Rectal smooth muscle tissue (tissue), 1 donor: ENCODE data around the gene NDUFB4.

Experiments
- H3K27ac ChIP-seq: one replicate; pipeline ENCODE4 v1.7.0; 2013; ENCODE audit warnings: low read depth, low read length, inconsistent platforms
- H3K27me3 ChIP-seq: one replicate; pipeline ENCODE4 v1.7.0; 2013; ENCODE audit warnings: low read length; ENCODE audit not compliant: control insufficient read depth, insufficient read depth
- H3K36me3 ChIP-seq: one replicate; pipeline ENCODE4 v1.7.0; 2013; ENCODE audit warnings: low read length; ENCODE audit not compliant: control insufficient read depth, insufficient read depth
- H3K4me1 ChIP-seq: one replicate; pipeline ENCODE4 v1.7.0; 2013; ENCODE audit warnings: low read length; ENCODE audit not compliant: control insufficient read depth, insufficient read depth
- H3K4me3 ChIP-seq: one replicate; pipeline ENCODE4 v1.7.0; 2013; ENCODE audit warnings: low read length
- H3K9ac ChIP-seq: one replicate; pipeline ENCODE4 v1.7.0; 2013; ENCODE audit warnings: low read length

The NDUFB4 gene

DNA sequence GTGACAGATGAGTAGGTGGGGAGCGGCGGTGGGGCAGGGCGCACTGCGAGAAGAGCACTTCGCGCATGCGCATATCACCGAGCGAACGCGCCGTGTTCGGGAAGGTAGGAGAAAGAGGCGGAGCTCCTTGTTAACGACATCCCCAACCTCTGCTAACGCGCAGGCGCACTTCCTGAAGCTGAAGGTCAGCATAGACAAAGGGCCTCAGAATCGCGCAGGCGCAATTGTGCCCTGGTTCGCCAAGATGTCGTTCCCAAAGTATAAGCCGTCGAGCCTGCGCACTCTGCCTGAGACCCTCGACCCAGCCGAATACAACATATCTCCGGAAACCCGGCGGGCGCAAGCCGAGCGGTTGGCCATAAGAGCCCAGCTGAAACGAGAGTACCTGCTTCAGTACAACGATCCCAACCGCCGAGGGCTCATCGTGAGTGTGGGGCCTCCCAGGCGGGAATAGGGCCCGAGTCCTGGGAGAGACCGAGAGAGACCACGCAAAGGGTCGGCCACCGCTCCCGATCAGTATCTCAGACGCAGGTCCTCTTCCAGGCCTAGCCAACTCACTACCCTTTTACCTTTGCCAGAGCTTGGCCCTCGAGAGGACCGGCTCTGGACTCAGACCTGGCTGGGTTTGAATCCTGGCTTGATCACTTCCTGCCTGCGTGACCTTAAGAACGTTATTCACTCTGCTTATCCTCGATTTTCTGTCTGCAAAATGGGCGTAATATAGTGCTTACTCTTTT lies at the start of gene NDUFB4:
Gene NDUFB4 (plus strand): TSS at position 221 of the 737 bp plus-strand sequence. CDS start 24 bp downstream, at position 245.
- Histone ChIP-seq H3K9ac (peak within 1 kb of the TSS; percentile 86), H3K4me1 (peaks cover 12% of the 10 kb centered on the region), H3K4me3 (peak within 1 kb of the TSS; percentile 86), H3K27me3 (no peaks in the 10 kb centered on the region), H3K27ac (peak within 1 kb of the TSS; percentile 89), H3K36me3 (peaks cover 7% of the 10 kb centered on the region)

DNA sequence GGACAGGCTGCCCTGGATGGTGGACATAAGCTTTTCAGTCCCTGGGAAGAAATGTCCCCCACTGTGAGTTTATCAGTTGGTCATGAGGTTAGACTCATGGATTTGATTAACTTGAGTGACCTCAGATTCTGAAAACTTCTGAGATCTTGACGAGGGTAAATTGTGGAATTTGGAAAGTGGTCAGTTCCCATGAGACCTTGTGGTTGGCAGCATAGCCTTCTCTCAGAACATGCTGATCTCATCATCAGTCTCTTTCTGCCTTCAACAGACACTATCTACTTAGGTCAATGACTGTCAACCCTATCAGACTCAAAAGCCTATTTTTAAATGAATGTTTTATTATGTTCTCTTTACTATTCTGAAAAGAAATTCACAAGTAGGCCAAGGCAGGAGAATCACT lies 45.6 kb upstream of the NDUFB4 start:
- Histone ChIP-seq H3K27ac (no peak overlapping the region), H3K9ac (no peak overlapping the region), H3K27me3 (no peaks in the 10 kb centered on the region), H3K4me1 (peaks cover 14% of the 10 kb centered on the region), H3K4me3 (no peak overlapping the region), H3K36me3 (no peaks in the 10 kb centered on the region)

- Histone ChIP-seq H3K9ac (no peak overlapping the region), H3K4me3 (no peak overlapping the region), H3K36me3 (no peaks in the 10 kb centered on the region), H3K27ac (peak overlapping the region; percentile 10), H3K27me3 (no peaks in the 10 kb centered on the region), H3K4me1 (peaks cover 14% of the 10 kb centered on the region)
Observed at GRCh38 chr3:120552184-120553172, 43.7 kb upstream of the NDUFB4 start.

DNA sequence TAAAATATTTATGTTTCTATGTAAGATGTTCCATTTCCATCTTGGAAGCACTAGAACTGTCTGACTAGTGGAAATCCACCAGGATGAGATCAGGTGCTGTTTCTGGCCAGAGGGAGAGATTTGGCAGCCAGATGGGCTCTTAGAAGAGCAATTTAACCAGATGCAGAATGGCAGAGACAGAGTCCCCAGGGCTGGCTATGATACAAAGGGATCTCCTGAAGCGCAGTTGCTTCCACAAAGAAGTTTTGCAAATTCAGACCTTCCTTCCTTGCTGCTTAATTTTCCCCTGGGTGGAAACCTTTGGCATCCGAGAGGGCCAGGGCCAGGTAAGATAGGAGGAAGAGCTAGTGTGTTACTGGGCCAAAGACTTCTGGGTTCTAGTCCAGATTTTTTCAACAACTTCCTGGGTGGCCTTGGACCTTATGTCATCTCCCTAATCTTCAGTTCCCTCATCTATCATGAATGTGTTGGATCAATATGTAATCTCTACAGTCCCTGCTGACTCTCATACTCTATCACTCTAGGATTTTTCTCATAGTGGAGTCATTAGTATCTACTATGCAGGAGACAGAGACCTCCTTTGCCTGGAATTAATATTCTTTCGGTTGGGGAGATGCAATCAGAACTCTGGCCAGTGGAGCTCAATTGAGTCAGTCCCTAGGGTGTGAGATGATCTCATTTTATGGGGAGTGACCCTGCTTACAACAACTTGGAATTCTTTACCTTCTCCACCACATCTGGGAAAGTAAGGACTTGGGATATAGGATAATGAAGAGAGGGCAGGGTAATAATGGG lies 41.1 kb upstream of the NDUFB4 start:
- Histone ChIP-seq H3K4me1 (peaks cover 21% of the 10 kb centered on the region), H3K27me3 (no peaks in the 10 kb centered on the region), H3K36me3 (no peaks in the 10 kb centered on the region), H3K4me3 (no peak overlapping the region), H3K9ac (no peak overlapping the region), H3K27ac (peak overlapping the region; percentile 65)

DNA sequence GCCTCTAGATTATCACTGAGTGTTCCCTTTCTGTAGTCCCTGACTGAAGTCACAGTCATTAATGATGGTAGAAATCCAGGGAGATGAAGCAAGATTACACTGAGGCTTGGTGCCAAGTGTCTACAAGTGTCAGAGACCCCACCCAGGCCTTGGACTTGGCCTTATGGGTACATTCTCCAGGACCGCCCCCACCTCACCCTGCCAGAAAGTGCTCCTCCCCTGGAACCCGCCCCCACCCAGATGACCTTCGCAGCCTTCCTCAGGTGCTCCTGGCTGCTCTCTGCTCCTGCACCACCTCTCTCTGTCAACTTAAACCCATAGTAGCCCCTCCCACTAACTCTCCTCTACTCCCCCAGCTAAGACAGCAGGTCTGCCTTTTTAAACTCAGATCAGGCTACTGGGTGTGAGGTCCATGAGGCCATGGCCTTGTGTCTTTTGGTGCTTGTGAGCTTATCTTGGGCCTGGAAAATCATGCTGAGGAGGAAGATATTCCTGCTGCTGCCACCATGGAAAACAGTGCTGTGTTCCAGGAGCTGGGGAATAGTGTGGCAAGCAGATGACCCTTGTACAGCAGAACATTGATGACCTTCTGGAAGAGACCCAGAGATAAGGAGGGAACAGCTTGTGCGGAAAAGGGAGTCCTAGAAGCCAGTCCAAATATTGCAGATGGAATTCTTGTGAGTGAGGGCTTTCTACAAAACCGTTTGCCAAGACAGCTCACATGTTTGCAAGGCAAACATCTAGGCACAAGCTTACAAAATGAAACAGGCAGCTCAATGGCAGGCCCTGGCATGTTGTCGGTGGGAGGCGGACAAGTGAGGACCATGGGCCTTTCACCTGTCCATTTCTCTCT lies 40.3 kb upstream of the NDUFB4 start:
- Histone ChIP-seq H3K27ac (peak overlapping the region; percentile 65), H3K9ac (no peak overlapping the region), H3K4me3 (no peak overlapping the region), H3K4me1 (peaks cover 21% of the 10 kb centered on the region), H3K36me3 (no peaks in the 10 kb centered on the region), H3K27me3 (no peaks in the 10 kb centered on the region)

GRCh38 chr3:120557115-120557514 lies 39.0 kb upstream of the NDUFB4 start:
- no peak overlapping the region for H3K27ac ChIP-seq

DNA sequence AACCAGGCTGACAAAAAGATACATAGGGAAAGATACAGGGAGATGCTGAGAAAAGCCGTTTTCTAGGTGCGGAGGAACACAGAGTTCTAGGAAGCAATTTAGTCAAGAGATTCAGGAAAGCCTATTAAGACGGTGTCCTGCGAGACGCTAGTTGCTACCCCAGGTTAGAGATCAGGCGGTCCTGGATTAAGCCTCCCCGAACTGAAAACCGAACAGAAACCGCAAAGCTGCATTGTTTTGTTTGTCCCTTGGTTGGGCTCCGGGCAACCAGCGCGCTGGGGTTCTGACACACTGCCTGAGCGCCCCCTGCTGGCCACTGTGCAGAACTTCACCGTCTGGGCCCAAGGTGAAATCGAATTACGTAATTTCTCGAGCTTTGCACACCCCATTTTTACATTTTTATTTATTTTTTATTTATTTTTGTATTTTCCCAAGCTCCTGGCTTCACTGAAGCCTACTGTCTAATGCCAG lies 37.3 kb upstream of the NDUFB4 start:
- peak overlapping the region; percentile 90 for H3K27ac ChIP-seq
- H3K9ac ChIP-seq = peak overlapping the region; percentile 71
- H3K27me3 ChIP-seq = no peaks in the 10 kb centered on the region
- H3K4me1 ChIP-seq = peaks cover 21% of the 10 kb centered on the region
- peak overlapping the region; percentile 80 for H3K4me3 ChIP-seq
- no peaks in the 10 kb centered on the region for H3K36me3 ChIP-seq

More at GRCh38 chr3:120557115-120557514, 39.0 kb upstream of the NDUFB4 start:
- Histone ChIP-seq H3K9ac (no peak overlapping the region), H3K4me3 (no peak overlapping the region), H3K27me3 (no peaks in the 10 kb centered on the region), H3K36me3 (no peaks in the 10 kb centered on the region), H3K4me1 (peaks cover 21% of the 10 kb centered on the region)

GRCh38 chr3:120559242-120560061 lies 36.7 kb upstream of the NDUFB4 start:
- H3K4me1 ChIP-seq = peaks cover 19% of the 10 kb centered on the region
- no peaks in the 10 kb centered on the region for H3K27me3 ChIP-seq
- H3K4me3 ChIP-seq = peak overlapping the region; percentile 58
- H3K36me3 ChIP-seq = no peaks in the 10 kb centered on the region
- peak overlapping the region; percentile 88 for H3K27ac ChIP-seq
- H3K9ac ChIP-seq = peak overlapping the region; percentile 71

DNA sequence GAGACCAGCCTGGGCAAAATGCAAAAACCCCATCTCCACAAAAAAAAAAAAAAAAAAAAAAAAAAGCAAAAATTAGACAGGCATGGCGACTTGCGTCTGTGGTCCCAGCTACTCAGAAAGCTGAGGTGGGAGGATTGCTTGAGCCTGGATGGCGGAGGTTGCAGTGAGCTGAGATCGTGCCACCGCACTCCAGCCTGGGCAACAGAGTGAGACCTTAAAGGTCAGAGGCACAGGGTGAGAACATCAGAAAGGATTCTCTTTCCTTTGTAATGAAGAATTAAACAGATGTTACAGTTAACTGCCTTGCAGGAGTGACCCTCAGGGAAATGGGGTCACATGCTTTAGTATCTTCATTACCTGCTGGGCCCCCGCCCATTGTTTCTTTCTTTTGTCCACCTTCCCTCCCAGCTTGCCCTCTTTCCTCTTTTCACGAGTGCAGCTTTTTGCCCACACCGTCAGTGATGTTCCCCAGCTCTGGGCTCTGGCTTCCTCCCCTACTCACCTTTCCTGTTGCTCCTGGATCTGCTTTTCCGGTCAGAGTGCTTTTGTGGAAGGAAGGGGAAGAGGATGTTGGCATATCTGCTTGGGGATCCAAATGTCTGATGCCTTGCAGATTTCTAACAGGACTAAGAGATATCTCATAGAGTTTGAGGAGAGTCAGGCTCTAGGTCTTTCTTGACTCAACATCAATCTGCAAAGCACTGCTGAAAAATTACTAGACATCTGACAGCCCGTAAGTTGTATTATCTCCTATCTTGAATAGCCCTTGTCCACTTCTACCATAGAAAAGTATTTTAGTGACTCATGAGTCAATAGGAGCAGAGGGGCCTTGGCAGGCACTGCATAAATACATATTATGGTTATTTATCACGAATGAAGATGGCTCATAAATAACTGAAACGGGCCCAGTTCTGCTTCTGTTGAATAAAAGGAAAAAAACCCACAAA lies 35.6 kb upstream of the NDUFB4 start:
- Histone ChIP-seq H3K27ac (no peak overlapping the region), H3K27me3 (no peaks in the 10 kb centered on the region), H3K36me3 (no peaks in the 10 kb centered on the region), H3K4me3 (no peak overlapping the region), H3K9ac (no peak overlapping the region), H3K4me1 (peaks cover 8% of the 10 kb centered on the region)
